Mammary epithelial cell (primary cell): ENCODE results near the gene FCRL3.

ENCODE experiments used
- EZH2 ChIP-seq: IDR thresholded peaks from 2 replicates; pipeline ENCODE4 v1.6.1; 2012; ENCODE audit warnings: low read length, inconsistent platforms, borderline replicate concordance
- TF ChIP-seq, protein P1 (sequence below), 2 donors: IDR thresholded peaks in 1 of 2; conservative IDR thresholded peaks in 1 of 2; 2 replicates each; pipeline ENCODE4 v1.5.1; 2011 to 2012; ENCODE audit warnings: inconsistent platforms in 2 of 2, low read length in 2 of 2, mild to moderate bottlenecking in 2 of 2, control low read depth in 1 of 2, low read depth in 1 of 2; ENCODE audit not compliant: insufficient read depth in 1 of 2; ENCODE audit errors: extremely low read depth in 1 of 2

DNA sequence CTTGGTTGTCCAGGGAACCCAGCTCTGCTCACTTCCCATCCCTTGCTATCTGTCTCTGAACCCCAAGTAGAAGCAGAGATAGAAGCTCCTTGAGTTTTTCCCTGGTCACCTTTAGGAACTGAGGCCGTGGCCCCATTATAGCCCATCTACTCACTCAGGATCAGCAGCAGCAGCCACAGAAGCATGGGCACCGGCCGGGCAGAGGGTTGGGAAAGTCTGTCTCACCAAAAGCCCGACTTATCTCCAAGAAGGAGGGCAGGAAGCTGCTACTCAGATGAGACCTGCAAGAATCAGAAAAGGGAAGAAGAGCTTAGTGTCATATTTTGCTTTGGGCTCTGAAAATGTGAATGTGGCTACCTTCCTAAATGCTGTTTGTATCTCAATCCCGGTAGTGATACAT is 264 bp downstream of the FCRL3 start:
- TF ChIP-seq, protein P1, sequence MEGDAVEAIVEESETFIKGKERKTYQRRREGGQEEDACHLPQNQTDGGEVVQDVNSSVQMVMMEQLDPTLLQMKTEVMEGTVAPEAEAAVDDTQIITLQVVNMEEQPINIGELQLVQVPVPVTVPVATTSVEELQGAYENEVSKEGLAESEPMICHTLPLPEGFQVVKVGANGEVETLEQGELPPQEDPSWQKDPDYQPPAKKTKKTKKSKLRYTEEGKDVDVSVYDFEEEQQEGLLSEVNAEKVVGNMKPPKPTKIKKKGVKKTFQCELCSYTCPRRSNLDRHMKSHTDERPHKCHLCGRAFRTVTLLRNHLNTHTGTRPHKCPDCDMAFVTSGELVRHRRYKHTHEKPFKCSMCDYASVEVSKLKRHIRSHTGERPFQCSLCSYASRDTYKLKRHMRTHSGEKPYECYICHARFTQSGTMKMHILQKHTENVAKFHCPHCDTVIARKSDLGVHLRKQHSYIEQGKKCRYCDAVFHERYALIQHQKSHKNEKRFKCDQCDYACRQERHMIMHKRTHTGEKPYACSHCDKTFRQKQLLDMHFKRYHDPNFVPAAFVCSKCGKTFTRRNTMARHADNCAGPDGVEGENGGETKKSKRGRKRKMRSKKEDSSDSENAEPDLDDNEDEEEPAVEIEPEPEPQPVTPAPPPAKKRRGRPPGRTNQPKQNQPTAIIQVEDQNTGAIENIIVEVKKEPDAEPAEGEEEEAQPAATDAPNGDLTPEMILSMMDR (conservative IDR thresholded peaks at IDR 0.05 in 1 of 2, IDR thresholded peaks at IDR 0.05 in 1 of 2; ENCODE audit: extremely low read depth in 1 of 2, insufficient read depth in 1 of 2, low read depth in 1 of 2, low read length in 2 of 2): no peak
- TF ChIP-seq EZH2: no peak
